HG03521 (cell line): ENCODE results near the gene UNG.

Source experiments
- ATAC-seq: cut with Tn5 transposase; IDR thresholded peaks from one replicate; pipeline ENCODE4 v1.9.1; 2021; ENCODE audit warnings: mild to moderate bottlenecking, moderate library complexity; ENCODE audit not compliant: unreplicated experiment

Gene UNG

DNA sequence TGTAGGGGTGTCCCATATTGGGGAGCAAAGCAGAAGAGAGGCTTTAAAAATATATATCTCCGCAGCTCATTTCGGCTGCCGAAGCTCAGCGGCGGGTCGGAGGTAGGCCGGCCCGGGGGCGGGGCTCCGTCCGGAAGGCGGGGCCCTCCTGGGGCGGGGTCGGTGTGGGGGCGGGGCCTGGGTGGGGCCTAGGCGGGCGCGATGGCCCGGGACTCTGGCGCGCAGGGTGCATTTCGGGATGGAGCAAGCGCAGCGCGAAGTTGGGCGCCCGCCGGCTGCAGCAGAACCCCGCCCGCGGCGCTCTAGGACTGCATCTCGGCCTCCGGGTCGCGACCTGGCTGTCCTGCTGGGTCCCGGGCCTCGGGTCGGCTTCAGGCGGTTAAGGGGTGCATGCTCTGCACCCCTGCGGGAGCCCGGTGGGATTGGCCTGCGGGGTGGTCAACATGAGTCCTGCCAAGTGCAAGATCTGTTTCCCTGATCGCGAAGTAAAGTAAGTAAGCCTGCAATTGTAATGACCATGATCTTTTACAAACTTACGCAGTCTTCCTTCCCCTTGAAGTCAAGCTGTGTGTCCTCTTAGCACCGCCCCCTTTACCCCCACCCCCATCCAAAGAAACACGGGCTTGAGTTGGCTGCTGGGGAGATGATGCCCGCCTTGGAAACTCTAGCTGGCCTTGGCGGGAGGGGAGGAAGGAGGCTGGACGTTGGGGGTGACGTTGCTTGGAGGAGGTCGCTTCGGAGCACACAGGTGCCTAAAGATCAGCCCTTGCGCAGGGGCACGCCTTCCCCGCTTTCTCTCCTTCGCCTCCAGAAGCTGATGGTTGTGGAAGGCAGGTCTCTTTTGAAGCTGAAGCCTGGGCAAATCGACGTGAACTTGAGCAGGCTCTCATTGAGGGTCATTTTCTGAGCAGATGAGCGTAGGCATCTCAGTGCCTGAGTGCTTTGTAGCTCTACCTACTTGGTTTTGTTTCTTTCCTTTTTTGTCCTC lies 57.3 kb downstream of the UNG start:
- ATAC-seq = peak; percentile 81

- no peak for ATAC-seq
These were observed 58.6 kb downstream of the UNG start for GRCh38 chr12:109156036-109156435.

GRCh38 chr12:109156586-109156985 lies 59.2 kb downstream of the UNG start:
- no peak for ATAC-seq

- no peak for ATAC-seq
These were observed 60.6 kb downstream of the UNG start for GRCh38 chr12:109157986-109158385.

DNA sequence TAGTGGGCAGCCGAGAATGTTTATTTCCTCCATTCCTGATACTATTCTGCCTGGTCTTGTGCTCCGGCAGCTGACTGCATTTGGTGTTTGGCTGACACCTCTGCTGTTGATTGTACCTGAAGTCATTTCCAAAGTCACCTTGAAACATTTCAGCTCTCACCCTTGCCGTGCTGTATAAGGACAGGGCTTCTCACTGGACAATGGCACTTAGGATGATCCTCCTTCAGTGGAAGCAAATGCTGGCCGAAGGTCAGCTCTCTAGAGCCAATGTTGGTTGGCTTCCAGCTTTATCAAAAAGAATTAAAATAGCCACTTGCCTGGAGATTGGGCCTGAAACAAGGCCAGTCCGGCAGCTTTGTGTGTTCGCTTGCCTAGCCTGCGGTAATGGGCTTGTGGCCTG lies 63.0 kb downstream of the UNG start:
- ATAC-seq = no peak
